IMR-90 (cell line): Measurements from ENCODE around the gene MSI1. TPM values are rescaled to one million over a fixed set of nuclear protein-coding genes. Genes with fewer than 3 reads are reported as not detected.

Source experiments
- ATAC-seq: fragments of 200-7000 bp; cut with Tn5 transposase; 2 replicates; pipeline ENCODE4 v1.9.1; 2020; ENCODE audit warnings: low read depth, mild to moderate bottlenecking, moderate library complexity
- BruUV-seq: library from RNA; stranded (reverse); fragments of 400-500 nt; replicated peaks from 2 replicates; lab custom pipeline; 2021; lab: Mats Ljungman, UMichigan
- CTCF ChIA-PET: fragments of 300-600 bp; formaldehyde crosslinking; extraction: SDS; loops from one replicate; lab custom pipeline; 2021; ENCODE audit warnings: antibody characterized with exemption; lab: Yijun Ruan, JAX
- POLR2A ChIA-PET: fragments of 300-600 bp; sonication (Branson Sonifier 250); formaldehyde crosslinking; loops from one replicate; lab custom pipeline; 2022; ENCODE audit warnings: antibody characterized with exemption; ENCODE audit not compliant: unreplicated experiment; lab: Charles Lee
- DNase-seq: peaks from one replicate; pipeline ENCODE4 v3.0.0; 2013
- H2AFZ ChIP-seq: replicated peaks from 2 replicates; pipeline ENCODE3; 2013; ENCODE audit warnings: low read length, mild to moderate bottlenecking; ENCODE audit not compliant: poor library complexity
- H2AK5ac ChIP-seq: 2 replicates; pipeline ENCODE4 v1.6.1; 2013; ENCODE audit warnings: low read depth, low read length, inconsistent platforms
- H2AK9ac ChIP-seq: replicated peaks from 2 replicates; pipeline ENCODE3; 2013; ENCODE audit warnings: mild to moderate bottlenecking, low read depth, low read length, moderate library complexity; ENCODE audit not compliant: poor library complexity
- H2BK120ac ChIP-seq: 2 replicates; pipeline ENCODE4 v1.6.1; 2013; ENCODE audit warnings: low read depth, low read length, inconsistent platforms
- H2BK15ac ChIP-seq: 3 replicates; pipeline ENCODE4 v1.6.1; 2013; ENCODE audit warnings: low read depth, low read length, inconsistent platforms
- H2BK20ac ChIP-seq: 2 replicates; pipeline ENCODE4 v1.6.1; 2013; ENCODE audit warnings: low read depth, mild to moderate bottlenecking, inconsistent platforms, low read length, moderate library complexity
- H2BK5ac ChIP-seq: 2 replicates; pipeline ENCODE4 v1.6.1; 2013; ENCODE audit warnings: mild to moderate bottlenecking, low read depth, low read length, inconsistent platforms; ENCODE audit not compliant: poor library complexity, severe bottlenecking
- H3K14ac ChIP-seq: replicated peaks from 2 replicates; pipeline ENCODE4 v1.6.1; 2013; ENCODE audit warnings: low read depth, low read length, inconsistent platforms
- H3K18ac ChIP-seq: 2 replicates; pipeline ENCODE4 v1.6.1; 2013; ENCODE audit warnings: low read depth, low read length, control low read depth
- H3K23ac ChIP-seq: 2 replicates; pipeline ENCODE4 v1.6.1; 2013; ENCODE audit warnings: low read depth, low read length, inconsistent platforms
- H3K27ac ChIP-seq: 2 replicates; pipeline ENCODE4 v1.5.1; 2013; ENCODE audit warnings: mild to moderate bottlenecking, control low read depth, low read length; ENCODE audit not compliant: insufficient read depth
- H3K27me3 ChIP-seq: 2 replicates; pipeline ENCODE4 v1.6.1; 2013; ENCODE audit warnings: low read length; ENCODE audit not compliant: control insufficient read depth, insufficient read depth
- H3K36me3 ChIP-seq: 2 replicates; pipeline ENCODE4 v1.6.1; 2013; ENCODE audit warnings: low read length, mixed read lengths; ENCODE audit not compliant: control insufficient read depth, insufficient read depth
- H3K4ac ChIP-seq: 2 replicates; pipeline ENCODE4 v1.6.1; 2013; ENCODE audit warnings: low read depth, low read length, inconsistent platforms
- H3K4me1 ChIP-seq: 2 replicates; pipeline ENCODE4 v1.6.1; 2013; ENCODE audit warnings: low read length, mixed read lengths; ENCODE audit not compliant: control insufficient read depth, insufficient read depth
- H3K4me2 ChIP-seq: 2 replicates; pipeline ENCODE4 v1.6.1; 2013; ENCODE audit warnings: low read depth, mild to moderate bottlenecking, control low read depth, low read length, moderate library complexity
- H3K4me3 ChIP-seq: 2 replicates; pipeline ENCODE4 v1.5.1; 2013; ENCODE audit warnings: low read depth, mild to moderate bottlenecking, control low read depth, low read length, moderate library complexity; ENCODE audit not compliant: insufficient read depth
- H3K56ac ChIP-seq: 2 replicates; pipeline ENCODE4 v1.6.1; 2013; ENCODE audit warnings: low read length, inconsistent platforms; ENCODE audit not compliant: insufficient read depth; ENCODE audit errors: extremely low read depth
- H3K79me1 ChIP-seq, 2 experiments: 2 replicates each; pipeline ENCODE4 v1.6.1; 2013; ENCODE audit warnings: low read length in 2 of 2, inconsistent platforms in 1 of 2, low read depth in 1 of 2
- H3K9ac ChIP-seq: 2 replicates; pipeline ENCODE4 v1.6.1; 2013; ENCODE audit warnings: low read depth, low read length, control low read depth
- H3K9me1 ChIP-seq: 2 replicates; pipeline ENCODE4 v1.6.1; 2013; ENCODE audit warnings: low read length, inconsistent platforms; ENCODE audit not compliant: insufficient read depth
- H3K9me3 ChIP-seq: 2 replicates; pipeline ENCODE4 v1.6.1; 2013; ENCODE audit warnings: low read length; ENCODE audit not compliant: control insufficient read depth, insufficient read depth
- H4K20me1 ChIP-seq: 2 replicates; pipeline ENCODE4 v1.6.1; 2013; ENCODE audit warnings: low read length, inconsistent platforms; ENCODE audit not compliant: insufficient read depth
- H4K5ac ChIP-seq: 2 replicates; pipeline ENCODE4 v1.6.1; 2013; ENCODE audit warnings: mild to moderate bottlenecking, low read depth, low read length, control low read depth
- H4K8ac ChIP-seq, 2 experiments: 2 replicates each; pipeline ENCODE4 v1.6.1; 2013; ENCODE audit warnings: low read depth in 2 of 2, low read length in 2 of 2, control low read depth in 1 of 2, inconsistent platforms in 1 of 2
- H4K91ac ChIP-seq: 2 replicates; pipeline ENCODE4 v1.6.1; 2013; ENCODE audit warnings: low read depth, low read length, inconsistent platforms; ENCODE audit not compliant: insufficient read depth
- BHLHE40 ChIP-seq: fragments of 150-350 bp; IDR thresholded peaks from 2 replicates; pipeline ENCODE4 v1.6.1; 2016; ENCODE audit warnings: mild to moderate bottlenecking, low read depth, low read length
- CEBPB ChIP-seq: IDR thresholded peaks from 2 replicates; pipeline ENCODE4 v1.6.1; 2012; ENCODE audit warnings: low read depth, low read length, improper control_type of control experiment
- CHD1 ChIP-seq: IDR thresholded peaks from 2 replicates; pipeline ENCODE4 v1.6.1; 2012; ENCODE audit warnings: low read depth, low read length, improper control_type of control experiment
- CTCF ChIP-seq: conservative IDR thresholded peaks from 2 replicates; pipeline ENCODE4 v1.5.1; 2012; ENCODE audit warnings: mild to moderate bottlenecking, low read depth, low read length, improper control_type of control experiment
- MAFK ChIP-seq: IDR thresholded peaks from 2 replicates; pipeline ENCODE4 v1.6.1; 2012; ENCODE audit warnings: low read depth, low read length, improper control_type of control experiment
- MAZ ChIP-seq: IDR thresholded peaks from 2 replicates; pipeline ENCODE4 v1.6.1; 2012; ENCODE audit warnings: low read depth, mild to moderate bottlenecking, low read length, improper control_type of control experiment, moderate library complexity, borderline replicate concordance
- MXI1 ChIP-seq: IDR thresholded peaks from 2 replicates; pipeline ENCODE4 v1.6.1; 2012; ENCODE audit warnings: low read depth, mild to moderate bottlenecking, low read length, moderate library complexity, borderline replicate concordance
- NFE2L2 ChIP-seq: fragments of 150-350 bp; IDR thresholded peaks from 2 replicates; pipeline ENCODE4 v1.6.1; 2016; ENCODE audit warnings: low read depth, mild to moderate bottlenecking, low read length
- POLR2A ChIP-seq: IDR thresholded peaks from 2 replicates; pipeline ENCODE4 v1.6.1; 2012; ENCODE audit warnings: mild to moderate bottlenecking, low read depth, low read length
- RAD21 ChIP-seq: IDR thresholded peaks from 2 replicates; pipeline ENCODE4 v1.6.1; 2012; ENCODE audit warnings: low read length, improper control_type of control experiment
- RCOR1 ChIP-seq: IDR thresholded peaks from 2 replicates; pipeline ENCODE4 v1.6.1; 2012; ENCODE audit warnings: mild to moderate bottlenecking, low read length, improper control_type of control experiment; ENCODE audit not compliant: insufficient replicate concordance
- RFX5 ChIP-seq: IDR thresholded peaks from 2 replicates; pipeline ENCODE4 v1.8.0; 2012; ENCODE audit warnings: low read depth, mild to moderate bottlenecking, low read length, moderate library complexity
- USF2 ChIP-seq: fragments of 150-350 bp; IDR thresholded peaks from 2 replicates; pipeline ENCODE4 v1.6.1; 2017; ENCODE audit warnings: mild to moderate bottlenecking, antibody characterized with exemption, low read length, low read depth
- WGBS, 2 experiments: methylation state at CpG; one replicate each; pipeline versions ENCODE4 v1.1.5 to v1.1.7; 2013; ENCODE audit warnings: missing lambda C conversion rate in 2 of 2; ENCODE audit not compliant: insufficient read length in 1 of 2; ENCODE audit errors: extremely low coverage in 2 of 2; 5-methylcytosine and 5-hydroxymethylcytosine counted together
- dilution Hi-C: fragments of 300-500 bp; cut with HindIII; formaldehyde crosslinking; loops from one replicate; pipeline ENCODE4 v1.14.3; 2018; ENCODE audit warnings: low sequenced_read_pairs; ENCODE audit not compliant: unreplicated experiment
- in situ Hi-C: fragments of 300-500 bp; cut with MboI; formaldehyde crosslinking; loops from 3 replicates; pipeline ENCODE4 v1.14.3; 2019; ENCODE audit warnings: low sequenced_read_pairs, inconsistent platforms, mixed read lengths
- intact Hi-C: fragments of 100-400 bp; cut with micrococcal nuclease; formaldehyde crosslinking; loops from 2 replicates; pipeline ENCODE4 v1.10.0; 2022
- polyA plus RNA-seq, 3 experiments: library from polyadenylated mRNA; depleted of rRNA; stranded (reverse); fragments of >200 nt; gene quantifications; 2 replicates each; pipeline ENCODE4 v1.2.3, GENCODE V29; 2012; ENCODE audit warnings: low replicate concordance in 1 of 3
- total RNA-seq: library from RNA; depleted of rRNA; stranded (reverse); fragments of >200 nt; gene quantifications from 2 replicates; pipeline ENCODE4 v1.2.3, GENCODE V29; 2012

The MSI1 gene
- total and polyA plus RNA-seq, 2 of the 4 experiments (the other 2 are of a cell fraction), result not detected

- no peak for TF ChIP-seq MAZ
These were observed 26.6 kb downstream of the MSI1 start (continued) for GRCh38 chr12:120342175-120343038.

GRCh38 chr12:120339256-120339655 is 29.7 kb downstream of the MSI1 start:
- DNase-seq (no peak), ATAC-seq (no peak)
- intact Hi-C loops (no loop called here), in situ Hi-C loops (loop anchor here (25.0 kb wide), 1 partner anchor 98 kb away; the partner anchor contains the start of genes COX6A1, GATC and TRIAP1), dilution Hi-C loops (no loop called here)
- Histone ChIP-seq H3K9ac (no peak overlapping the region), H3K14ac (no peak overlapping the region), H2AFZ (no peak overlapping the region), H4K8ac (no peak overlapping the region), H4K91ac (no peak overlapping the region), H3K4me2 (no peak overlapping the region), H2BK120ac (no peak overlapping the region), H3K9me1 (no peaks in the 10 kb centered on the region), H2BK15ac (no peak overlapping the region), H3K79me1 (no peaks in the 10 kb centered on the region), H3K27me3 (peaks cover 19% of the 10 kb centered on the region), H3K36me3 (no peaks in the 10 kb centered on the region), H2AK9ac (no peak overlapping the region), H3K4me3 (no peak overlapping the region), H3K4me1 (no peaks in the 10 kb centered on the region), H2BK20ac (no peak overlapping the region), H4K5ac (no peak overlapping the region), H3K23ac (no peak overlapping the region), H2BK5ac (no peak overlapping the region), H4K20me1 (no peaks in the 10 kb centered on the region), H3K18ac (no peak overlapping the region), H3K4ac (no peak overlapping the region), H2AK5ac (no peak overlapping the region), H3K27ac (no peak overlapping the region), H3K56ac (no peak overlapping the region), H3K9me3 (peaks cover 8% of the 10 kb centered on the region)
- POLR2A ChIA-PET, result no interaction called here
- WGBS, 2 experiments, result 67% methylated on average over 3 of the region's 4 CpGs; no CpG with 5 or more reads in 1 of the 2 experiments
- no TSS peak for BruUV-seq
- CTCF ChIA-PET, result no interaction called here
- TF ChIP-seq NFE2L2, result no peak
- TF ChIP-seq BHLHE40, result no peak
- no peak for TF ChIP-seq MXI1
- no peak for TF ChIP-seq MAZ
- no peak for TF ChIP-seq RAD21
- no peak for TF ChIP-seq CHD1
- no peak for TF ChIP-seq RFX5
- no peak for TF ChIP-seq MAFK
- no peak for TF ChIP-seq RCOR1
- TF ChIP-seq CEBPB, result no peak
- TF ChIP-seq USF2, result no peak
- TF ChIP-seq CTCF, result no peak
- no peak for TF ChIP-seq POLR2A
